ENCODE results near the gene NACA.

Gene NACA

DNA sequence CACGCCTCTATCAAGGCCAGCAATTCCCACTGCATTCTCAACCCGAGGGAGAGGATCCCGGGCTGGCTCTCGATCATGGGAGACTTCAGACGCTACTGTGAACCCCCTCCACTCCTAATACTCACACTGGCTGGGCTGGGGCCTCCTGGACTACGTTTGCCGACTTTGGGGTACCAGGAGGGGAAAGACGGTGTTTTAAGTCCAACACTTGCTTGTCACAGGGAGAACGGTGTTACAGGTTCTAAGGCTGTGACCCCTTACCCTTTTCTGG, 463 bp downstream of the NACA start:
- Histone ChIP-seq H3K4me2 (ENCODE audit: low read length, poor library complexity, severe bottlenecking) (peak overlapping the region; percentile 95), H2AFZ (ENCODE audit: low read depth, low read length) (no peak overlapping the region), H3K23ac (ENCODE audit: low read length in 2 of 2) (peak overlapping the region in 1 of 2 experiments; percentile 23), H4K91ac (ENCODE audit: low read length) (peak overlapping the region; percentile 85), H3K4me1 (ENCODE audit: control insufficient read depth, insufficient read depth, low read depth, low read length) (peaks cover 10% of the 10 kb centered on the region), H3K4ac (ENCODE audit: low read depth in 1 of 2, low read length in 2 of 2) (peak overlapping the region; percentile 49 to 99), H3K27ac (ENCODE audit: low read length, poor library complexity, severe bottlenecking) (peak overlapping the region; percentile 97), H3K18ac (ENCODE audit: low read depth in 1 of 2, low read length in 2 of 2) (peak overlapping the region; percentile 83 to 91), H4K8ac (ENCODE audit: low read length) (peak overlapping the region; percentile 89), H2BK12ac (ENCODE audit: low read length in 2 of 2) (peak overlapping the region in 1 of 2 experiments; percentile 6), H2BK120ac (ENCODE audit: low read depth, low read length) (peak overlapping the region; percentile 1), H2BK5ac (ENCODE audit: low read depth, low read length, poor library complexity, severe bottlenecking) (peak overlapping the region; percentile 91), H3K4me3 (ENCODE audit: insufficient read depth in 1 of 2, low read depth in 1 of 2, low read length in 2 of 2) (peak overlapping the region; percentile 67 to 97), H3K9ac (ENCODE audit: low read length) (peak overlapping the region; percentile 98), H2AK5ac (ENCODE audit: low read length, severe bottlenecking) (peak overlapping the region; percentile 81), H3K14ac (ENCODE audit: low read length in 2 of 2) (peak overlapping the region in 1 of 2 experiments; percentile 89), H3K9me3 (ENCODE audit: control insufficient read depth, low read length) (no peaks in the 10 kb centered on the region), H2BK15ac (ENCODE audit: low read depth, poor library complexity, severe bottlenecking) (no peak overlapping the region), H3K79me1 (replicated peaks; ENCODE audit: low read length, poor library complexity, severe bottlenecking) (no peaks in the 10 kb centered on the region), H3K36me3 (ENCODE audit: control insufficient read depth in 1 of 2, insufficient read depth in 2 of 2, low read depth in 1 of 2, low read length in 2 of 2) (peaks cover 19 to 42% of the 10 kb centered on the region in 2 experiments), H3K27me3 (ENCODE audit: control insufficient read depth in 1 of 2, insufficient read depth in 1 of 2, low read length in 2 of 2) (no peaks in the 10 kb centered on the region)
- 0% methylated on average over 9 of the region's 9 CpGs for whole genome bisulfite sequencing
- DNase-seq = peak; percentile 24

DNA sequence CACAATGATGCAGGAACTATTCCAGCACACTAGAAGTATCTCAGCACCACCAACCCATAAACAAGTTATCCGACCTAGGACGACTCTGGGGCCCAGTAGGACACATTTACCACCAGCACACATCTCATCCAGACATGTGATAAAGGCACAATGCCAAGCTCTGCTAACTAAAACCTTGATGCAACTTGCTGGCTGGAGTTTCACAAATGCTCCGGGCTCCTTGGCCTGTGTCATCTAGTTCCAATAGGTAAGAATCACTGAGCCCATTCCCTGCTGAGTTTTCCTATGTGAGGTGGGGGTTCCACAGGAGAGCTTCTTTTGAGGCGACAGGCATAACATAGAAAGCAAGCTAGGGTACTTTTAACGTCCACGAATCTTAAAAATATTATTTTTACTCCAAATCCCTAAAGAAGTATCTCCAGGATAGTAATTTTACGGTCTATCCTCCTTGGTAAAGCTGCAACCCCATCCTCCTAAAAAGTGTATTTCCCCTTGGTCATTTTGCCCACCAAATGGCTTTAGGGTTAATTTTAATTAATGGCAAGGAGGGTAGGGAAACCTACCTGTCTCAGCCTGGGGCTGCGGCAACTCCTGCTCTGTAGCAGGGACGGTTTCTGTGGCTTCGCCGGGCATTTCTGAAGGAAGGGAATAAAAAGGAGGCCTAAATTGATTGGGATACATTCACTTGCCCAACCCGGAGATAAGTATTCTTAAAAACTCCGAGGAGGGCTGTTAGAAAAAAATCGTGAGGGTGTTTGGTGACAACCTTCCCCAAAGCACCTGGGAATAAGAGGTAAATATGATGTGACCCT, 1.0 kb downstream of the NACA start:
- Histone ChIP-seq H2AFZ (ENCODE audit: low read depth, low read length) (no peak overlapping the region), H2AK5ac (ENCODE audit: low read length, severe bottlenecking) (peak overlapping the region; percentile 81), H3K9ac (ENCODE audit: low read length) (peak overlapping the region; percentile 98), H3K23ac (ENCODE audit: low read length in 2 of 2) (no peak overlapping the region), H4K91ac (ENCODE audit: low read length) (no peak overlapping the region), H3K36me3 (ENCODE audit: control insufficient read depth in 1 of 2, insufficient read depth in 2 of 2, low read depth in 1 of 2, low read length in 2 of 2) (peaks cover 24 to 48% of the 10 kb centered on the region in 2 experiments), H3K9me3 (ENCODE audit: control insufficient read depth, low read length) (no peaks in the 10 kb centered on the region), H3K27ac (ENCODE audit: low read length, poor library complexity, severe bottlenecking) (peak overlapping the region; percentile 97), H3K4me3 (ENCODE audit: insufficient read depth in 1 of 2, low read depth in 1 of 2, low read length in 2 of 2) (peak overlapping the region; percentile 67 to 97), H3K14ac (ENCODE audit: low read length in 2 of 2) (peak overlapping the region in 1 of 2 experiments; percentile 89), H4K8ac (ENCODE audit: low read length) (no peak overlapping the region), H3K79me1 (replicated peaks; ENCODE audit: low read length, poor library complexity, severe bottlenecking) (no peaks in the 10 kb centered on the region), H3K27me3 (ENCODE audit: control insufficient read depth in 1 of 2, insufficient read depth in 1 of 2, low read length in 2 of 2) (no peaks in the 10 kb centered on the region), H2BK15ac (ENCODE audit: low read depth, poor library complexity, severe bottlenecking) (no peak overlapping the region), H2BK120ac (ENCODE audit: low read depth, low read length) (peak overlapping the region; percentile 1), H3K18ac (ENCODE audit: low read depth in 1 of 2, low read length in 2 of 2) (peak overlapping the region in 1 of 2 experiments; percentile 91), H3K4me1 (ENCODE audit: control insufficient read depth, insufficient read depth, low read depth, low read length) (peaks cover 10% of the 10 kb centered on the region), H2BK5ac (ENCODE audit: low read depth, low read length, poor library complexity, severe bottlenecking) (no peak overlapping the region), H3K4me2 (ENCODE audit: low read length, poor library complexity, severe bottlenecking) (peak overlapping the region; percentile 95), H3K4ac (ENCODE audit: low read depth in 1 of 2, low read length in 2 of 2) (peak overlapping the region; percentile 49 to 99), H2BK12ac (ENCODE audit: low read length in 2 of 2) (no peak overlapping the region)
- WGBS = 4% methylated on average over 10 of the region's 14 CpGs
- DNase-seq = peak; percentile 86

DNA sequence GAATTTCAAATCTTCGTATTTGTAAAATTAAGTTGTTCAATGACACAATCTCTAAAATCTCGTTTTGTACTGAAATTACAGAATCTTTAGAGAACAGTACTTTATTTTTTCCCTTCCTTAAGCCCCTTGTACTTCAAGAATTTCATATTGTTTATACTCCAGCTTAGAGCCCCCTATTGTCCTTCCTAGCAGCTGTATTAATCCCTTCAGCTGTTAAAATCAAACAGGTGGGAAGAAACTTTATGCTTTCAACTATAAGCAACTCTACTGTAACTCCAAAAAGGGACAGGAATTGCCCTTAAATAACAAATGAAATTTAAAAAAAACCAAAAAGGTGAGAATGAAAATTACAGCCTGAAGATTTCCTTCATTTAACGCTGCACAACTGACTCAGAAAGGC, 1.7 kb downstream of the NACA start:
- Histone ChIP-seq H3K9ac (ENCODE audit: low read length) (peak overlapping the region; percentile 98), H4K8ac (ENCODE audit: low read length) (no peak overlapping the region), H3K9me3 (ENCODE audit: control insufficient read depth, low read length) (no peaks in the 10 kb centered on the region), H3K23ac (ENCODE audit: low read length in 2 of 2) (no peak overlapping the region), H3K36me3 (ENCODE audit: control insufficient read depth in 1 of 2, insufficient read depth in 2 of 2, low read depth in 1 of 2, low read length in 2 of 2) (peaks cover 30 to 52% of the 10 kb centered on the region in 2 experiments), H3K4me1 (ENCODE audit: control insufficient read depth, insufficient read depth, low read depth, low read length) (peaks cover 12% of the 10 kb centered on the region), H3K18ac (ENCODE audit: low read depth in 1 of 2, low read length in 2 of 2) (no peak overlapping the region), H3K4ac (ENCODE audit: low read depth in 1 of 2, low read length in 2 of 2) (no peak overlapping the region), H2BK15ac (ENCODE audit: low read depth, poor library complexity, severe bottlenecking) (no peak overlapping the region), H3K14ac (ENCODE audit: low read length in 2 of 2) (no peak overlapping the region), H4K91ac (ENCODE audit: low read length) (no peak overlapping the region), H2AFZ (ENCODE audit: low read depth, low read length) (no peak overlapping the region), H2BK120ac (ENCODE audit: low read depth, low read length) (no peak overlapping the region), H3K4me3 (ENCODE audit: insufficient read depth in 1 of 2, low read depth in 1 of 2, low read length in 2 of 2) (peak overlapping the region in 1 of 2 experiments; percentile 97), H3K4me2 (ENCODE audit: low read length, poor library complexity, severe bottlenecking) (no peak overlapping the region), H2BK5ac (ENCODE audit: low read depth, low read length, poor library complexity, severe bottlenecking) (no peak overlapping the region), H3K79me1 (replicated peaks; ENCODE audit: low read length, poor library complexity, severe bottlenecking) (peaks cover 3% of the 10 kb centered on the region), H3K27ac (ENCODE audit: low read length, poor library complexity, severe bottlenecking) (no peak overlapping the region), H2AK5ac (ENCODE audit: low read length, severe bottlenecking) (no peak overlapping the region), H2BK12ac (ENCODE audit: low read length in 2 of 2) (no peak overlapping the region), H3K27me3 (ENCODE audit: control insufficient read depth in 1 of 2, insufficient read depth in 1 of 2, low read length in 2 of 2) (no peaks in the 10 kb centered on the region)
- DNase-seq = no peak
- WGBS = 66% methylated on average over 3 of the region's 3 CpGs

DNA sequence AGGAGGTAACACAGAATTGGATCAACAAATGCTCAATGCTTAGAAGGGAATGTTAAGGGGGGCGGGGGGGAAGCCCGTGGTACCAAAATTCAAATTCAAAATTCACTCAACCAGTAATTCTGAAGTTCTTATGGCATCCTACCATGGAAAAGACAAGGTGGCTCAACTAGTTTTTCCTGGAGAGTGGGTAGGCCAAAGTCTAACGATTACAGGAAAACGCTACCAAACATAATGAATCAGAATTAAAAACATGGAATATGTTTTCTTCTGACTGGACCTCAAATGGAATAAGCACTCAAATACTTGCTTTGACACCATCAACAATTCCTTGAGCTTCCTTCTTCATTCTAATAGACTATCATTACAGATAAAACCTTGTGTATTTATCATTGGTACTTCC, 2.3 kb downstream of the NACA start:
- no peaks in the 10 kb centered on the region for H3K27me3 ChIP-seq (ENCODE audit: control insufficient read depth in 1 of 2, insufficient read depth in 1 of 2, low read length in 2 of 2)
- peaks cover 34 to 52% of the 10 kb centered on the region in 2 experiments for H3K36me3 ChIP-seq (ENCODE audit: control insufficient read depth in 1 of 2, insufficient read depth in 2 of 2, low read depth in 1 of 2, low read length in 2 of 2)
- no peak overlapping the region for H2BK15ac ChIP-seq (ENCODE audit: low read depth, poor library complexity, severe bottlenecking)
- peak overlapping the region in 1 of 2 experiments; percentile 97 for H3K4me3 ChIP-seq (ENCODE audit: insufficient read depth in 1 of 2, low read depth in 1 of 2, low read length in 2 of 2)
- no peak overlapping the region for H2BK5ac ChIP-seq (ENCODE audit: low read depth, low read length, poor library complexity, severe bottlenecking)
- no peak overlapping the region for H3K4ac ChIP-seq (ENCODE audit: low read depth in 1 of 2, low read length in 2 of 2)
- H2AFZ ChIP-seq (ENCODE audit: low read depth, low read length) = no peak overlapping the region
- no peak overlapping the region for H4K8ac ChIP-seq (ENCODE audit: low read length)
- H3K14ac ChIP-seq (ENCODE audit: low read length in 2 of 2) = no peak overlapping the region
- H2BK12ac ChIP-seq (ENCODE audit: low read length in 2 of 2) = no peak overlapping the region
- H3K79me1 ChIP-seq (replicated peaks; ENCODE audit: low read length, poor library complexity, severe bottlenecking) = peaks cover 3% of the 10 kb centered on the region
- H4K91ac ChIP-seq (ENCODE audit: low read length) = no peak overlapping the region
- H3K18ac ChIP-seq (ENCODE audit: low read depth in 1 of 2, low read length in 2 of 2) = no peak overlapping the region
- H3K9ac ChIP-seq (ENCODE audit: low read length) = peak overlapping the region; percentile 98
- H2AK5ac ChIP-seq (ENCODE audit: low read length, severe bottlenecking) = no peak overlapping the region
- no peak overlapping the region for H3K27ac ChIP-seq (ENCODE audit: low read length, poor library complexity, severe bottlenecking)
- H3K4me2 ChIP-seq (ENCODE audit: low read length, poor library complexity, severe bottlenecking) = peak overlapping the region; percentile 51
- no peak overlapping the region for H2BK120ac ChIP-seq (ENCODE audit: low read depth, low read length)
- 90% methylated on average over 2 of the region's 4 CpGs for WGBS
- H3K23ac ChIP-seq (ENCODE audit: low read length in 2 of 2) = no peak overlapping the region
- H3K4me1 ChIP-seq (ENCODE audit: control insufficient read depth, insufficient read depth, low read depth, low read length) = peaks cover 15% of the 10 kb centered on the region
- no peak for DNase-seq
- no peaks in the 10 kb centered on the region for H3K9me3 ChIP-seq (ENCODE audit: control insufficient read depth, low read length)

Data from mesenchymal stem cell (in vitro differentiated cells and primary cell).